Measurements from ENCODE around the gene RETREG3.
"Not testable (repeated sequence)": the region's sequence is repeated elsewhere in the genome, so short reads cannot be mapped to it uniquely, and the experiment has no call there.

DNA sequence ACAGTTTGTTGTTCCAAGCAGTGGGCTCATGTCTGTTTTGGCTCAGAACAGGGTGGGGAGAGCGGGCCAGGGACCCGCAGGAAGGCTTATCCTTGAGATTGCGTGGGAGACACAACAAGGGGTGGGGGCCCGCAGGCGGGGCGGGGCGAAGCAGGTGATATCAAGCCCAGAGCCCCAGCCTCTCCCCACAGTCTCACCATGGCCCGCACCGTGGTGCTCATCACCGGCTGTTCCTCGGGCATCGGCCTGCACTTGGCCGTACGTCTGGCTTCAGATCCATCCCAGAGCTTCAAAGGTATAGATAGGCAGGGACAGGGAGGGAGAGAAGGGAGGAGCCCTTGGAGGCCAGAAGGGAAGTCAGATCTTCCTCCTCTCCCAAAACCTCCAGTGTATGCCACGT, 56.4 kb downstream of the RETREG3 start, which contains the start of gene HSD17B1:
- TF ChIP-seq GATA2, GATA3 (IDR thresholded peaks at IDR 0.05; ENCODE audit: low read depth, low read length): not testable (repeated sequence)

All from SH-SY5Y (cell line).